Measurements from ENCODE around the gene TFIP11. TPM values are rescaled to one million over a fixed set of nuclear protein-coding genes. Genes with fewer than 3 reads are reported as not detected.

Gene TFIP11
- polyA plus RNA-seq, 4 donors = 14.5 to 33.0 (median 32.5) TPM

DNA sequence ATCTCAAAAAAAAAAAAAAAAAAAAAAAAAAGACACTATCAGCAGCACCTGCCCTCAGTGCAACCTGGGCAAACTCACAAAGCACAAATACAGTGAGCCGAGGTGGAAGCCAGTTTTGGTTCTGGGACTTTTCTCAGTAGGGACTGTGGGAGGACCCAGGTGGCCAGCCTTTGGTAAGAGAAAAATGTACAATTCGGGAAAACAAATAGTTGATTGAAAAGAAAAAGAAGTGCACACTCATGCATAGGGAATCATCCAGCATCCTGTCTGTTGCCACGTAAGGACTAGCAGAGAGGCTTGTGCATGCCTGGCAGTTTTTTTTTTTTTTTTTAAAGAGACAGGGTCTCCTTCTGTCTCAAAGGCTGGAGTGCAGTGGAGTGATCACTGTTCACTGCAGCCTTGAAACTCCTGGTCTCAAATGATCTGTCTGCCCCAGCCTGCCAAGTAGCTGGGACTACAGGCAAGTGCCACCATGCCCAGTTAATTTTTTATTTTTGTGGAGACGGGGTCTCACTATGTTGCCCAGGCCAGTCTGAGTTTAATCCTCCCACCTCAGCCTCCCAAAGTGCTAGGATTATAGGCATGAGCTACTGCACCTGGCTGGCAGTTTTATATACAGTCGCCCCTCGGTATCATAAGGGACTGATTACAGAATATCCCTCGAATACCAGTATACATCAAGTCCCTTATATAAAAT lies 40.9 kb upstream of the TFIP11 start:
- Histone ChIP-seq H3K9me3 (ENCODE audit: control insufficient read depth in 2 of 2, insufficient read depth in 1 of 2, low read depth in 1 of 2, low read length in 1 of 2) (no peaks in the 10 kb centered on the region), H3K36me3 (ENCODE audit: control insufficient read depth in 3 of 3, insufficient read depth in 2 of 3, low read depth in 1 of 3, low read length in 3 of 3) (peaks cover 0 to 2% (median 0%) of the 10 kb centered on the region in 3 donors), H3K4me1 (ENCODE audit: control insufficient read depth in 3 of 3, insufficient read depth in 2 of 3, low read depth in 1 of 3, low read length in 2 of 3) (no peaks in the 10 kb centered on the region), H3K4me3 (ENCODE audit: low read depth in 1 of 3, low read length in 3 of 3) (no peak overlapping the region), H3K27me3 (ENCODE audit: control insufficient read depth in 3 of 3, insufficient read depth in 3 of 3, low read length in 3 of 3) (no peaks in the 10 kb centered on the region), H3K27ac (ENCODE audit: low read depth in 1 of 3, low read length in 2 of 3) (no peak overlapping the region)
- no peak for FAIRE-seq
- DNase-seq = no peak
- 53 to 69% (median 54%) methylated on average over 7 of the region's 7 CpGs for WGBS, 3 donors

DNA sequence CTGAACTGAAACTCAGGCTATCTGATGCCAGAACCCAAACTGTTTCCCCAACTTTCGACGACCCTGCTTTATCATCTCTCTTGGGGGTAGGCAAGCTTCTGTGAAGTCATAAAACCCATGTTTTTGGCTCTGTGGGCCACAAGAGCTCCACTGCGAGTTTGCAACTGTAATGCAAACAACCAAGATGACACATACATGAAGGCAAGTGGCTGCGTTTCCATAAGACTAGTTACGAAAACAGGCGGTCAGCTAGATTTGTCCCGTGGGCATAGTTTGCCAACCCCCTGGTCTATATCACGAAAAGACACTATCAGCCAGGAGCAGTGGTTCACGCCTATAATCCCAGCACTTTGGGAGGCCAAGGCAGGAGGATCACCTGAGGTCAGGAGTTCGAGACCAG lies 40.2 kb upstream of the TFIP11 start:
- Histone ChIP-seq H3K4me1 (ENCODE audit: control insufficient read depth in 3 of 3, insufficient read depth in 2 of 3, low read depth in 1 of 3, low read length in 2 of 3) (no peaks in the 10 kb centered on the region), H3K4me3 (ENCODE audit: low read depth in 1 of 3, low read length in 3 of 3) (no peak overlapping the region), H3K36me3 (ENCODE audit: control insufficient read depth in 3 of 3, insufficient read depth in 2 of 3, low read depth in 1 of 3, low read length in 3 of 3) (peaks cover 0 to 2% (median 0%) of the 10 kb centered on the region in 3 donors), H3K27me3 (ENCODE audit: control insufficient read depth in 3 of 3, insufficient read depth in 3 of 3, low read length in 3 of 3) (no peaks in the 10 kb centered on the region), H3K9me3 (ENCODE audit: control insufficient read depth in 2 of 2, insufficient read depth in 1 of 2, low read depth in 1 of 2, low read length in 1 of 2) (no peaks in the 10 kb centered on the region), H3K27ac (ENCODE audit: low read depth in 1 of 3, low read length in 2 of 3) (no peak overlapping the region)
- DNase-seq = no peak
- no peak for FAIRE-seq
- WGBS, 3 donors = 63 to 84% (median 66%) methylated on average over 9 to 10 of the region's 10 CpGs

DNA sequence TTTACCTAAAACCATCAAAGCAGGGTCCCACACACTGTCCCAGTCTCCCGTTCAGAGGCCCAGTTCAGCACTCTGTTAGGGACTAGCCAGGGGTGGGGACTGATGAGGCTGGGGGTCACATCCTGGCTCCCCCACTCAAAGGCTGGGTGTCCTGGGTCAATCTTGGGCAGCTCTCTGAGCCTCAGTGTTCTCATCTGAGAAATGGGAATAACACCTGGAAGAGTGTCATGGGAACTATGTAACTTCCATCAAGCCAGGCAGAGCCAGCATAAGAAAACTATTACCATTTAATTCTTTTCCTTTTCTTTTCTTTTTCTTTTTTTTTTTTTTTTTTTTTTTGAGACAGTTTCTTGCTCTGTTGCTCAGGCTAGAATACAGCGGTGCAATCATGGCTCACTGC lies 39.3 kb upstream of the TFIP11 start:
- H3K36me3 ChIP-seq (ENCODE audit: control insufficient read depth in 3 of 3, insufficient read depth in 2 of 3, low read depth in 1 of 3, low read length in 3 of 3) = peaks cover 0 to 5% (median 0%) of the 10 kb centered on the region in 3 donors
- DNase-seq = no peak
- H3K4me3 ChIP-seq (ENCODE audit: low read depth in 1 of 3, low read length in 3 of 3) = no peak overlapping the region
- H3K27ac ChIP-seq (ENCODE audit: low read depth in 1 of 3, low read length in 2 of 3) = no peak overlapping the region
- H3K4me1 ChIP-seq (ENCODE audit: control insufficient read depth in 3 of 3, insufficient read depth in 2 of 3, low read depth in 1 of 3, low read length in 2 of 3) = no peaks in the 10 kb centered on the region
- no peak for FAIRE-seq
- WGBS, 3 donors = 94 to 100% (median 95%) methylated on average over 2 of the region's 2 CpGs
- no peaks in the 10 kb centered on the region for H3K27me3 ChIP-seq (ENCODE audit: control insufficient read depth in 3 of 3, insufficient read depth in 3 of 3, low read length in 3 of 3)
- H3K9me3 ChIP-seq (ENCODE audit: control insufficient read depth in 2 of 2, insufficient read depth in 1 of 2, low read depth in 1 of 2, low read length in 1 of 2) = no peaks in the 10 kb centered on the region

DNA sequence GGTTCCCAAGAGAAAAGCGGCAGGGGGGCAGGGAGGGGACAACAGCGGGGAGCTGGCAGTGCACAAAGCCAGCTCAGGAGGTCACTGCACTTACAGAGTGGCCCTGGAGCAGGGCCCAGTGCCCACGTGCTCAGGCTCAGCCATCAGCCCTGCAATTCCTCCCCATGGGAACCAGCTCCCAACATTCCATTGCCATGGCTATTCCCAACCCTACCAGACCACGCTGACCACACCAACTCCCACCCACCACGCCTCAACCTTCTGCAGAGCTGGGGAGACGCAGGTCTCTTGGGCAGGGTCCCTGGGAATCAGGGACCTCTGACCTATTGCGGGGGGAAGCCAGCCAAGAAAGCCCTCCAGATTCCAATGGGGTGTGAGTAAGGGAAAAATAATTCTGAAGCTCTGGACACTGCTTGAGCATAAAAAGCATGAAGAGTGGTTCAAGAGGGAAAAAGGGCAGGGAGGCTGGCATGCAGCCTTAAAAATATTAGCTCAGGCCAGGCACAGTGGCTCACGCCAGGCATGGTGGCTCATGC lies 38.3 kb upstream of the TFIP11 start:
- no peak overlapping the region for H3K4me3 ChIP-seq (ENCODE audit: low read depth in 1 of 3, low read length in 3 of 3)
- no peaks in the 10 kb centered on the region for H3K27me3 ChIP-seq (ENCODE audit: control insufficient read depth in 3 of 3, insufficient read depth in 3 of 3, low read length in 3 of 3)
- no peak overlapping the region for H3K27ac ChIP-seq (ENCODE audit: low read depth in 1 of 3, low read length in 2 of 3)
- H3K36me3 ChIP-seq (ENCODE audit: control insufficient read depth in 3 of 3, insufficient read depth in 2 of 3, low read depth in 1 of 3, low read length in 3 of 3) = peaks cover 0 to 8% (median 0%) of the 10 kb centered on the region in 3 donors
- no peaks in the 10 kb centered on the region for H3K4me1 ChIP-seq (ENCODE audit: control insufficient read depth in 3 of 3, insufficient read depth in 2 of 3, low read depth in 1 of 3, low read length in 2 of 3)
- no peak for DNase-seq
- FAIRE-seq = no peak
- WGBS, 3 donors = 76 to 86% (median 81%) methylated on average over 8 of the region's 8 CpGs
- no peaks in the 10 kb centered on the region for H3K9me3 ChIP-seq (ENCODE audit: control insufficient read depth in 2 of 2, insufficient read depth in 1 of 2, low read depth in 1 of 2, low read length in 1 of 2)

DNA sequence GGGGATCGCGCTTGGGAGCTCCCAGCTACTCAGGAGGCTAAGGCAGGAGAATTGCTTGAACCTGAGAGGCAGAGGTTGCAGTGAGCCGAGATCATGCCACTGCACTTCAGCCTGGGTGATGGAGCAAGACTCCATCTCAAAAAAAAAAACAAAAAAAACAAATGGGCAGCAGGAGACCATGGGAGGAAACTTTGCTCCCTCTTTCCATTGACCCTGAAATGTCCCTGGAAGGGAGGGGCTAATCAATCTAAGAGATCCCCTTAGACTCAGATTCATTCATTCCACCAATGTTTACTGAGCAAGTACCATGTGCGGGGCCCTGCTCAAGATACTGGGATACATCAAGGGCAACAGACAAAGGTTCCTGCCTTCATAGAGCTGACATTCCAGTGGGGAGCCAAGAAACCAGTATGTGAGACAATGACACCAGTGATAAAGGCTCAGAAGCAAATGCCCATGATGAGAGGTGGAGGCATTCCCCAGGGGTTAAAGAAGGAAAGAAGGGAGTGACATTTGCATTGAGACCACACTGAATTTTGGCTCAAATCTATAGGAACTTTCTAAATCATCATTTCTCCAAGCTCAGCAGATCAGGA lies 37.7 kb upstream of the TFIP11 start:
- 91 to 95% (median 94%) methylated on average over 4 of the region's 4 CpGs for whole genome bisulfite sequencing, 3 donors
- no peak overlapping the region for H3K4me3 ChIP-seq (ENCODE audit: low read depth in 1 of 3, low read length in 3 of 3)
- no peaks in the 10 kb centered on the region for H3K4me1 ChIP-seq (ENCODE audit: control insufficient read depth in 3 of 3, insufficient read depth in 2 of 3, low read depth in 1 of 3, low read length in 2 of 3)
- H3K36me3 ChIP-seq (ENCODE audit: control insufficient read depth in 3 of 3, insufficient read depth in 2 of 3, low read depth in 1 of 3, low read length in 3 of 3) = peaks cover 0 to 8% (median 0%) of the 10 kb centered on the region in 3 donors
- H3K27me3 ChIP-seq (ENCODE audit: control insufficient read depth in 3 of 3, insufficient read depth in 3 of 3, low read length in 3 of 3) = no peaks in the 10 kb centered on the region
- H3K27ac ChIP-seq (ENCODE audit: low read depth in 1 of 3, low read length in 2 of 3) = no peak overlapping the region
- no peak for DNase-seq
- no peaks in the 10 kb centered on the region for H3K9me3 ChIP-seq (ENCODE audit: control insufficient read depth in 2 of 2, insufficient read depth in 1 of 2, low read depth in 1 of 2, low read length in 1 of 2)
- FAIRE-seq = no peak

DNA sequence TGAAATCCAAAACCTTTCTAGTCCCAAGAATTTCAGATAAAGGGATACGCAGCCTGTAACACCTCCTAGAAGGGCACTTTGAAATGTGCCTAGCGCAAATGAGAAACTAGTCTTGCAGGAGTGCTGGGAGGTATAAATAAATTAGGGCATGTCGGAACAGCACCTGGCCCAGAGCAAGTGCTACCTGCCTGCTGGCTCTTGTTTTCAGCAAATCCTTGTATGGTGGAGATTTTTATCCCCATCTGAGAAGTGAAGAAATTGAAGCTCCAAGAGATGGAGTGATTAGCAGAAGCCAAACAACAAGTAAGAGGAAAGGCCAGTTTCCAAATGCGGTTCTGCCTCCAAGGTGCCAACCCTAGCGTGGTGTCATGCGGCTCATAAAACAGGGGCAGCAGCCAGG lies 36.7 kb upstream of the TFIP11 start:
- peaks cover 0 to 14% (median 0%) of the 10 kb centered on the region in 3 donors for H3K36me3 ChIP-seq (ENCODE audit: control insufficient read depth in 3 of 3, insufficient read depth in 2 of 3, low read depth in 1 of 3, low read length in 3 of 3)

DNA sequence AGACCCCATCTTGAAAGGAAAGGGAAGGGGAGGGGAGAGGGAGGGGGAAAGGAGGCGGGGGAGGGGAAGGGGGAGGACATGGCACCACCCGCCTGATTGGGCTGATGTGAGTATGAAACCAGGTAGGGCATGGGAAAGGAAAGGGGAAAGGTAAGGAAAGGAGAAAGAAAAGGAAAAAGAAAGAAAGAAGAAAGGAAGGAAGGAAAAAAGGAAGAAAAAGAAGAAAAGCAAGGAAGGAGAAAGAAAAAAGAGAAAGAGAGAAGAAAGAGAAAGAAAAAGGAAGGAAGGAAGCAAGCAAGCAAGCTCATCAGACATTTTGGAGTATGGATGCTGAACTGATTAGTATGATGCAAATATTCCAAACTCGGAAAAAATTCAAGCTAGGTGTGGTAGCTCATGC lies 36.0 kb upstream of the TFIP11 start:
- no peak overlapping the region for H3K4me3 ChIP-seq (ENCODE audit: low read depth in 1 of 3, low read length in 3 of 3)
- H3K4me1 ChIP-seq (ENCODE audit: control insufficient read depth in 3 of 3, insufficient read depth in 2 of 3, low read depth in 1 of 3, low read length in 2 of 3) = no peaks in the 10 kb centered on the region
- H3K36me3 ChIP-seq (ENCODE audit: control insufficient read depth in 3 of 3, insufficient read depth in 2 of 3, low read depth in 1 of 3, low read length in 3 of 3) = peaks cover 0 to 14% (median 0%) of the 10 kb centered on the region in 3 donors
- DNase-seq = no peak
- no peak overlapping the region for H3K27ac ChIP-seq (ENCODE audit: low read depth in 1 of 3, low read length in 2 of 3)
- no peaks in the 10 kb centered on the region for H3K27me3 ChIP-seq (ENCODE audit: control insufficient read depth in 3 of 3, insufficient read depth in 3 of 3, low read length in 3 of 3)
- H3K9me3 ChIP-seq (ENCODE audit: control insufficient read depth in 2 of 2, insufficient read depth in 1 of 2, low read depth in 1 of 2, low read length in 1 of 2) = no peaks in the 10 kb centered on the region
- WGBS, 3 donors = 91 to 96% (median 94%) methylated on average over 3 of the region's 3 CpGs
- FAIRE-seq = no peak

More for the DNA sequence above, 36.7 kb upstream of the TFIP11 start:
- 90 to 94% (median 94%) methylated on average over 6 of the region's 6 CpGs for WGBS, 3 donors
- Histone ChIP-seq H3K9me3 (ENCODE audit: control insufficient read depth in 2 of 2, insufficient read depth in 1 of 2, low read depth in 1 of 2, low read length in 1 of 2) (no peaks in the 10 kb centered on the region), H3K27me3 (ENCODE audit: control insufficient read depth in 3 of 3, insufficient read depth in 3 of 3, low read length in 3 of 3) (no peaks in the 10 kb centered on the region), H3K4me1 (ENCODE audit: control insufficient read depth in 3 of 3, insufficient read depth in 2 of 3, low read depth in 1 of 3, low read length in 2 of 3) (no peaks in the 10 kb centered on the region), H3K27ac (ENCODE audit: low read depth in 1 of 3, low read length in 2 of 3) (no peak overlapping the region), H3K4me3 (ENCODE audit: low read depth in 1 of 3, low read length in 3 of 3) (no peak overlapping the region)
- FAIRE-seq = no peak
- DNase-seq = no peak

DNA sequence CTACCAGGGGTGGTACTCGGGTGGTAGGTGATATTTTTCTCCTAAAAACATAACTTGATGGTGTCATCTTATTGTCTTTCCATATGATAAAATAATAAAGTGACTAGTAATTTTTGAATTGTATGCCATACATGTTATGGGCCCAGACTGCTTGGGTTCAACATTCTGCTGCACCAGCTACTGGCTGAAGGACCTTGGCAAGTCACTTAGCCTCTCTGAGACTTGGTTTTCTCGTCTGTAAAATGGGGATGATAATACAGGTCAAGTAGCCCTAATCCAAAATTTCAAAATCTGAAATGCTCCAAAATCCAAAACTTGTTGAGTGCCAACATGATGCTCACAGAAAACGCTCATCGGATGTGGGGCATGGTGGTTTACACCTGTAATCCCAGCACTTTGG lies 35.6 kb upstream of the TFIP11 start:
- WGBS, 3 donors = 94 to 97% (median 95%) methylated on average over 4 of the region's 4 CpGs
- no peak for DNase-seq
- Histone ChIP-seq H3K9me3 (ENCODE audit: control insufficient read depth in 2 of 2, insufficient read depth in 1 of 2, low read depth in 1 of 2, low read length in 1 of 2) (no peaks in the 10 kb centered on the region), H3K27ac (ENCODE audit: low read depth in 1 of 3, low read length in 2 of 3) (no peak overlapping the region), H3K4me1 (ENCODE audit: control insufficient read depth in 3 of 3, insufficient read depth in 2 of 3, low read depth in 1 of 3, low read length in 2 of 3) (no peaks in the 10 kb centered on the region), H3K27me3 (ENCODE audit: control insufficient read depth in 3 of 3, insufficient read depth in 3 of 3, low read length in 3 of 3) (no peaks in the 10 kb centered on the region), H3K36me3 (ENCODE audit: control insufficient read depth in 3 of 3, insufficient read depth in 2 of 3, low read depth in 1 of 3, low read length in 3 of 3) (peaks cover 0 to 16% (median 0%) of the 10 kb centered on the region in 3 donors), H3K4me3 (ENCODE audit: low read depth in 1 of 3, low read length in 3 of 3) (no peak overlapping the region)
- FAIRE-seq = no peak

Measured in small intestine (tissue), 7 donors.